SW480 (cell line): Measurements from ENCODE around the gene RTN4RL1.

Source experiments
- DNase-seq: peaks from one replicate; pipeline ENCODE4 v3.0.0-alpha.2; 2016; ENCODE audit warnings: low spot score

RTN4RL1 gene

GRCh38 chr17:1918346-1919162, 106.6 kb downstream of the RTN4RL1 start:
- DNase-seq, result no peak

DNA sequence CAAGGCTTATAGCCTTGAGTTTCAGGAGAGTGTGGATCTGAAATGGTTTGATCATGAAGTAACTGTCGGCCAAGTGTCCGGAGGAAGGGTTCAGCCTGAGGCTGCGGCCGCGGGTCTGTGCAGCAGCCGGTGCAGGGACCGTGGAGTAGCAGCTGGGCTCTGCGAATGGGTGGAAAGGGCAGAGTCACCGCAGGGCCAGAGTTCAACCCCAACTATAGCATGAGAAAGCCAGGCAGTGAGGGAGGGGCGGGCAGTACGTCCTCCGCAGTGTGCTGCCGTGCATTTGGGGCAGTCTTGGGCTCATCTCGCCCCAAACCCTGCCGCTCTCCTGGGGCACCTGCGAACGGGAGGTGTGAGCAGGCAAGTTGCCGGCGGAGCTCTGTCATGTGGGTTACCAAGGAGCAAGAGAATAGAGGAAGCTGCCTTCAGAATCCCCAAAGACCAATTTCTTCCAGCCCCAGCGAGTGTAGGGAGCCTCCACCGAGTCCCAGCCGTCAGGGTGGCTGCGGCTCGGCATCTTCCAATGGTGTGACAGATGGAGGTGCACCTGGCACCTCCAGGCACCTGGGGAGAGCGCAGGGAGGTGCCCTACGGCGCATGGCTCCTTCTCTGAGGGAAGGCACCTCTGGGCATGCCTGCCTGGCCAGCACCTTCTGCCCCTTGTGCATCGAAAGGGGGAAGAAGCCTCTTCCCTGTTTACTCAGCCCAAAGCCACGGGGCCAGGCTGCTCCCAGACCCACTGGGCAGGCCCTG, 108.0 kb downstream of the RTN4RL1 start:
- DNase-seq, result no peak

DNA sequence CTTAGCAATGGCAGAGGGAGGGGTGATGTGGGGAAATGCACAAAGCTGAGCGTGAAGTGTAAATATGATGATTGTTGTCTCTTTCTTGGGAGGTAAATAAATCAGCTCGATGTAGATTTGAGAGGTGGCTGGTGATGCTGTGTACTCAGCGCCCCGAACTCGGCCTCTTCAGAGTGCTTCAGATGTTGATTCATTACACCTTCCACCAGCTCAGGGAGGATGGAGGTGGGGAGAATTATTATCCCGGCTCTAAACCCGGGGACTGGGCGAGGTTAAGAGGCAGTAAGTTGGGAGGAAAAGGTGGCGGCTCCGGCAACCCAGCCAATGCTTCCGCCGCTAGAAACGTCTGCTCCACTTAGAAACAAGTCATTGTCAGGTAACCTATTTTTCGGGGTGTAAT, 108.8 kb downstream of the RTN4RL1 start:
- DNase-seq, result no peak

GRCh38 chr17:1915889-1916288, 109.2 kb downstream of the RTN4RL1 start:
- no peak for DNase-seq

DNA sequence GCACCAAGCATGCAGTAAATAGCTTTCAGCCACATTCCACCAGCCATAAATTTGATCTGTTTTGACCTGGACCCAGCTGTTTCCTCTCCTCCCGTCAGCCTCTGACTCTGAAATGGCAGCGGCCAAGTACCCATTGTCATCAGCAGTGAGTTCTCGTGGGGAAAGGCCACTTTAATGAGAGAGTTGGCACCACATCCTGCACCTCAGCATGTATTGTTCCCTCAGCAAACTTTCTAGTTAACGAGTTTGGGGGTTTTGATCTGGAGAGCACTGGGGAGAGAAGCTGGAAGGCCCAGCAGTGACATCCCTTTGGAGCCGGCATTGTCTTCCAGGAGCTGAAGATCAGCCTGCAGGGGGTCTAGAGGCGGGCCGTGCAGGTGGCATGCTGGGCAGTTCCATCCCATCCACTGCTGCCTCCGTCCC, 110.5 kb downstream of the RTN4RL1 start:
- no peak for DNase-seq

GRCh38 chr17:1913702-1914101, 111.4 kb downstream of the RTN4RL1 start:
- no peak for DNase-seq

- no peak for DNase-seq
These were observed 113.0 kb downstream of the RTN4RL1 start for GRCh38 chr17:1912146-1912545.

- no peak for DNase-seq
These were observed 115.1 kb downstream of the RTN4RL1 start for GRCh38 chr17:1909985-1910384.

DNA sequence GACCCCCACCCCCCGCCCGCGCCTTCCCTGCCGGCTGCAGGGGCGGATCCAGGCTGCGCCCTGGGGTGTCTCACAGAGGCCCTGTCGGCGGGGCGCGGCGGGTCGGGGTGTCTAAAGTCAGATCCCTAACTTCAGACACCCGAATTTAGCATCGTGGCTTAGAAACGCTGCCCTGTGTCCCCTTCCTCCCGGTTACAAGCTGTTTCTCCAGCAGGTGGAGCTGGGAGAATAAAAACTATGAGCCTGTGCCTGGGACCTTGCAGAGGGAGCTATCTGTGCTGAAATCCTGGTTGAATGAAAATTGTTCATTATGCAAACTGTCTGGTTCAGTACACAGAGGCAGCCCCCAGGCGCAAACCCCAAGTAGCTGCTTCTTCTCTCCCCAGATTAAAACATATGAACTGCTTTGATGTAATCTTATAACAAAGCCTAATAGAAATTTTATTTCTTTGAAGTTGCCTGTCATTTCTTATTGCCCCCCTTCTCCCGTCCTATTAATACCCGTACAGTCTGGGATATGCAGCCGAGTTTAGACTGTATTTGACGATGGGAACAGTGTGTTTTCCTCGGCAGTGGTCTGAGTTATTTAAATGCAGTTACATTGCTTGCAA, 116.3 kb downstream of the RTN4RL1 start:
- peak; percentile 79 for DNase-seq

DNA sequence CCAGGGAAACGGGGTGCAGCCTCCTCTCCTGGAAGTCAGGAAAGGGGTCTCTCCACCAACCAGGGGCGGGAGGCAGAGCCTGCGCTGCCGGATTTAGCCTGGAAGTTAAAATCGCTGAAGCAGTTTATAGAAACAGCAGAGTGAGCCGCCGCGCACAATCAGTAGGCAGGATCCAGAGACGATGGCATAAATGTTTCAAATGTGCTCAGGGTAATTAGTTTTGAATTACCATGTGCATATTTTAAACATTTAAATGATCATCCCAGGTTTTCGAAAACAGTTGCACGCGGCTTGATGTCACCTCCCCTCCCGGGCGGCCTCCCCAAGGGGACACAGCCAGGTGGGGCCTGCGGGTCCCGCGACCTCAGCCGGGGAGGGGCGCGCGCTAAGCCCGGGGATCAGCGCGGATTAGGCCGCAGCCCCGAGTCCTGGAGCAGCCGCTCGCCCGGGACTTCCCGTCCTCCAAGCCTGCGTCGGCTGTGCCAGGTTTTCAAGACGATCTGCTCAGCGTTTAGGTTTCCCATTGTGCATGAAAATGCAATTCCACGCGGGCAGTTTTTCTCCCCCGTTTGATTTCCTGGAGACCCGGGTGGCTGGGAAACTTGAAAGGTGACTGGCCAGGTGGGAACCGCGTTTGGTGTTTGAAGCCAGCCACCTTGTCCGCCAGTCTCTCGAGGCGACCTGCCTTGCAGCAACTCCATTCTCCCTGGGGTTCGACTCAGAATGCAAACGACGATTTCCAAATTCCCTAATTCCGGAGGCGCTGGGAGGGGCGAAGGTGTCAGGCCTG, 117.0 kb downstream of the RTN4RL1 start:
- no peak for DNase-seq

- no peak for DNase-seq
These were observed 117.9 kb downstream of the RTN4RL1 start for GRCh38 chr17:1907216-1907631.

GRCh38 chr17:1906662-1907101, 118.5 kb downstream of the RTN4RL1 start:
- DNase-seq, result no peak

GRCh38 chr17:1905190-1905913, 119.8 kb downstream of the RTN4RL1 start:
- no peak for DNase-seq

- no peak for DNase-seq
These were observed 120.6 kb downstream of the RTN4RL1 start for GRCh38 chr17:1904273-1905182.

- DNase-seq, result no peak
These were observed 125.6 kb downstream of the RTN4RL1 start for GRCh38 chr17:1899403-1900000.

DNA sequence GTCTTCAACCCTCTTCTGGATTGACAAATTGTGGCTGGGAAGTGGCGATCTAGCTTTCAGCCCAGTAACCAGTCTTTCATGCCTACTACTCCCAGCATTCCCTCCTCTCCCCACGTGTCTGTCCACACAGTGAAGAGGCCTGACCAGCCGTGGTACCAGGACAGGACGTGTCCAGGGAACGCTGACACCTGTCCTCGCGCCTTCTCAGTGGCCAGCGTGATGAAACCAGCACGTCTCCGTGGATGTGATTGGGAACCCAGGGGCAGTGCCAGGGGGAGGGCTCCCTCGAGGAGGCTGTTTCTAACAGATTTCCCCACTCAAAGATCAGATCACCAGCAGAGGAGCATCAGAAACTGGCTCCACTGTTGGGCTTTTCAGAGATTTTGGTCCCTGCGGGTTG, 126.3 kb downstream of the RTN4RL1 start:
- DNase-seq, result no peak

GRCh38 chr17:1898332-1898731, 126.8 kb downstream of the RTN4RL1 start:
- DNase-seq, result no peak

- no peak for DNase-seq
These were observed 128.0 kb downstream of the RTN4RL1 start for GRCh38 chr17:1897105-1897656.
